Measurements from ENCODE around the gene INTS7. TPM values are rescaled to one million over a fixed set of nuclear protein-coding genes. Genes with fewer than 3 reads are reported as not detected.

INTS7 gene
- total RNA-seq, 1 donor from 2014 or later, result 30.6 TPM

DNA sequence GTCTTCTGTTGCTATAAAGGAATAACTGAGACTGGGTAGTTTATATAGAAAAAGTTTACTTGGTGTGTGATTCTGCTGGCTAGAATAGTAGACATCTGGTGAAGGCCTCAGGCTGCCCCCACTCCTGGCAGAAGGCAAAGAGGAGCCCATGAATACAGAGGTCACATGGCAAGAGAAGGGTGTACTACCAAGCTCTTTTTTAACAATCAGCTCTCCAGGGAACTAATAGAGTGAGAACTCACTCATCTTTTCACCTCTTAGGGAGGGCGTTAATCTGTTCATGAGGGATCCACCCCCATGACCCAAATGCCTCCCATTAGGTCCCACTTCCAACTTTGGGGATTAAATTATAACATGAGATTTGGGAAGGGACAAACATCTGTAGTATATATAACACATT, 9.5 kb upstream of the INTS7 start:
- H3K9me3 Mint-ChIP-seq (ENCODE audit: low read depth), result no peaks in the 10 kb centered on the region
- no peak overlapping the region for H3K4me3 Mint-ChIP-seq (ENCODE audit: low read depth)
- peaks cover 8% of the 10 kb centered on the region for H3K36me3 Mint-ChIP-seq (ENCODE audit: insufficient read depth)
- peaks cover 6% of the 10 kb centered on the region for H3K4me1 Mint-ChIP-seq (ENCODE audit: low read depth)
- H3K27ac Mint-ChIP-seq, result no peak overlapping the region
- DNase-seq (ENCODE audit: low spot score, unreplicated experiment), result no peak
- TF ChIP-seq, protein P1, sequence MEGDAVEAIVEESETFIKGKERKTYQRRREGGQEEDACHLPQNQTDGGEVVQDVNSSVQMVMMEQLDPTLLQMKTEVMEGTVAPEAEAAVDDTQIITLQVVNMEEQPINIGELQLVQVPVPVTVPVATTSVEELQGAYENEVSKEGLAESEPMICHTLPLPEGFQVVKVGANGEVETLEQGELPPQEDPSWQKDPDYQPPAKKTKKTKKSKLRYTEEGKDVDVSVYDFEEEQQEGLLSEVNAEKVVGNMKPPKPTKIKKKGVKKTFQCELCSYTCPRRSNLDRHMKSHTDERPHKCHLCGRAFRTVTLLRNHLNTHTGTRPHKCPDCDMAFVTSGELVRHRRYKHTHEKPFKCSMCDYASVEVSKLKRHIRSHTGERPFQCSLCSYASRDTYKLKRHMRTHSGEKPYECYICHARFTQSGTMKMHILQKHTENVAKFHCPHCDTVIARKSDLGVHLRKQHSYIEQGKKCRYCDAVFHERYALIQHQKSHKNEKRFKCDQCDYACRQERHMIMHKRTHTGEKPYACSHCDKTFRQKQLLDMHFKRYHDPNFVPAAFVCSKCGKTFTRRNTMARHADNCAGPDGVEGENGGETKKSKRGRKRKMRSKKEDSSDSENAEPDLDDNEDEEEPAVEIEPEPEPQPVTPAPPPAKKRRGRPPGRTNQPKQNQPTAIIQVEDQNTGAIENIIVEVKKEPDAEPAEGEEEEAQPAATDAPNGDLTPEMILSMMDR (IDR thresholded peaks at IDR 0.05; ENCODE audit: unreplicated experiment), result no peak
- H3K27me3 Mint-ChIP-seq, result no peaks in the 10 kb centered on the region

DNA sequence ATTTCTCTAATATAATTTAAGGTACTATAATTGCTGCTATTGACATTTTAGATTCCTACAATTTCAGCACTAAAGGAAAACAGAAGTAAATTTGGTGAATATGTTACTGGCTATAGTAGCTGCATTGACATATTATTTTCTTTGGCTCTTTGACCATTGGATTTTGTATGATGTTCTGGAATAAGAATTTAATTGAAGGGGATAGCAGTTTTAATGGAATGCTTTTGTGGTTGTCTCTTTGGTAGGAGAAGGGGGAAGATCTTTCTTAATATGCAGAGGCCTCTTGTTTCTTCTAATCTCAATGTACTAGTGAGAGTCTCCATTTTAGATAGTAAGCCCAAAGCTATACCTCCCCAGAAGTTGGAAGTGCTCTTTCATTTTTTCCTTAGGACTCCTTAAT, 7.1 kb upstream of the INTS7 start:
- no peak for DNase-seq (ENCODE audit: low spot score, unreplicated experiment)
- TF ChIP-seq, protein P1 (IDR thresholded peaks at IDR 0.05; ENCODE audit: unreplicated experiment), result no peak
- peaks cover 10% of the 10 kb centered on the region for H3K4me1 Mint-ChIP-seq (ENCODE audit: low read depth)
- no peak overlapping the region for H3K27ac Mint-ChIP-seq
- H3K27me3 Mint-ChIP-seq, result no peaks in the 10 kb centered on the region
- H3K36me3 Mint-ChIP-seq (ENCODE audit: insufficient read depth), result peaks cover 8% of the 10 kb centered on the region
- H3K9me3 Mint-ChIP-seq (ENCODE audit: low read depth), result no peaks in the 10 kb centered on the region
- no peak overlapping the region for H3K4me3 Mint-ChIP-seq (ENCODE audit: low read depth)

- Mint-ChIP-seq H3K27me3 (no peaks in the 10 kb centered on the region), H3K27ac (no peak overlapping the region), H3K36me3 (ENCODE audit: insufficient read depth) (peaks cover 3% of the 10 kb centered on the region), H3K9me3 (ENCODE audit: low read depth) (no peaks in the 10 kb centered on the region), H3K4me1 (ENCODE audit: low read depth) (peaks cover 12% of the 10 kb centered on the region), H3K4me3 (ENCODE audit: low read depth) (no peak overlapping the region)
- DNase-seq (ENCODE audit: low spot score, unreplicated experiment), result no peak
- TF ChIP-seq, protein P1 (IDR thresholded peaks at IDR 0.05; ENCODE audit: unreplicated experiment), result no peak
Measured at GRCh38 chr1:212040629-212041412, 5.5 kb upstream of the INTS7 start.

- no peak overlapping the region for H3K27ac Mint-ChIP-seq
- H3K27me3 Mint-ChIP-seq, result no peaks in the 10 kb centered on the region
- no peak overlapping the region for H3K4me3 Mint-ChIP-seq (ENCODE audit: low read depth)
- TF ChIP-seq, protein P1 (IDR thresholded peaks at IDR 0.05; ENCODE audit: unreplicated experiment), result no peak
- no peaks in the 10 kb centered on the region for H3K9me3 Mint-ChIP-seq (ENCODE audit: low read depth)
- peaks cover 14% of the 10 kb centered on the region for H3K4me1 Mint-ChIP-seq (ENCODE audit: low read depth)
- no peaks in the 10 kb centered on the region for H3K36me3 Mint-ChIP-seq (ENCODE audit: insufficient read depth)
- DNase-seq (ENCODE audit: low spot score, unreplicated experiment), result no peak
Measured at GRCh38 chr1:212039622-212040021, 4.3 kb upstream of the INTS7 start.

- Mint-ChIP-seq H3K4me3 (ENCODE audit: low read depth) (no peak overlapping the region), H3K4me1 (ENCODE audit: low read depth) (peaks cover 22% of the 10 kb centered on the region), H3K9me3 (ENCODE audit: low read depth) (no peaks in the 10 kb centered on the region), H3K36me3 (ENCODE audit: insufficient read depth) (peaks cover 3% of the 10 kb centered on the region), H3K27me3 (no peaks in the 10 kb centered on the region), H3K27ac (no peak overlapping the region)
- TF ChIP-seq, protein P1 (IDR thresholded peaks at IDR 0.05; ENCODE audit: unreplicated experiment), result no peak
- no peak for DNase-seq (ENCODE audit: low spot score, unreplicated experiment)
Measured at GRCh38 chr1:212037900-212038299, 2.5 kb upstream of the INTS7 start.
